Loucy (cell line): Measurements from ENCODE around the gene HEXIM1.

Source experiments
- H2AFZ ChIP-seq: fragments of 200-600 bp; sonication (generic); 2 replicates; pipeline ENCODE4 v1.6.0; 2016; ENCODE audit warnings: antibody characterized with exemption, mild to moderate bottlenecking, low read length, moderate library complexity
- H3F3A ChIP-seq: fragments of 200-600 bp; 2 replicates; pipeline ENCODE4 v1.6.0; 2016; ENCODE audit warnings: antibody characterized with exemption, low read depth, mild to moderate bottlenecking
- H3K27me3 ChIP-seq: fragments of 200-600 bp; sonication (generic); 2 replicates; pipeline ENCODE4 v1.6.1; 2014; ENCODE audit warnings: low read length, mild to moderate bottlenecking; ENCODE audit not compliant: insufficient read depth, poor library complexity, severe bottlenecking
- H3K36me3 ChIP-seq: fragments of 200-600 bp; sonication (generic); 2 replicates; pipeline ENCODE4 v1.6.1; 2016; ENCODE audit warnings: low read length; ENCODE audit not compliant: insufficient read depth
- H3K4me1 ChIP-seq: fragments of 200-600 bp; sonication (generic); 2 replicates; pipeline ENCODE4 v1.5.1; 2014; ENCODE audit warnings: low read length, mild to moderate bottlenecking; ENCODE audit not compliant: insufficient read depth, poor library complexity, severe bottlenecking
- H3K4me2 ChIP-seq: fragments of 200-600 bp; sonication (generic); 2 replicates; pipeline ENCODE4 v1.6.0; 2014; ENCODE audit warnings: antibody characterized with exemption, low read length, low read depth, mild to moderate bottlenecking; ENCODE audit not compliant: poor library complexity, severe bottlenecking
- H3K4me3 ChIP-seq: fragments of 200-600 bp; sonication (generic); 2 replicates; pipeline ENCODE4 v1.5.1; 2014; ENCODE audit warnings: low read length, mild to moderate bottlenecking, mixed read lengths; ENCODE audit not compliant: poor library complexity, severe bottlenecking
- H3K79me2 ChIP-seq: fragments of 200-600 bp; sonication (generic); 2 replicates; pipeline ENCODE4 v1.6.1; 2014; ENCODE audit warnings: low read length; ENCODE audit not compliant: insufficient read depth
- H3K9ac ChIP-seq: fragments of 200-600 bp; sonication (generic); 2 replicates; pipeline ENCODE4 v1.6.0; 2014; ENCODE audit warnings: mild to moderate bottlenecking, low read depth, low read length, moderate library complexity; ENCODE audit not compliant: poor library complexity, severe bottlenecking
- H3K9me2 ChIP-seq: fragments of 200-600 bp; sonication (generic); replicated peaks from 2 replicates; pipeline ENCODE4 v1.6.1; 2016; ENCODE audit warnings: low read depth, low read length, mixed read lengths
- H3K9me3 ChIP-seq: fragments of 200-600 bp; sonication (generic); 2 replicates; pipeline ENCODE4 v1.6.1; 2014; ENCODE audit warnings: mild to moderate bottlenecking, antibody characterized with exemption, low read length, low read depth; ENCODE audit not compliant: insufficient read depth
- H4K20me1 ChIP-seq: fragments of 200-600 bp; sonication (generic); 2 replicates; pipeline ENCODE4 v1.6.0; 2014; ENCODE audit warnings: antibody characterized with exemption, low read length, mild to moderate bottlenecking; ENCODE audit not compliant: insufficient read depth, poor library complexity, severe bottlenecking
- CTCF ChIP-seq: fragments of 200-600 bp; sonication (generic); conservative IDR thresholded peaks from 2 replicates; pipeline ENCODE4 v1.5.1; 2014; ENCODE audit warnings: mild to moderate bottlenecking, antibody characterized with exemption, low read length
- EZH2phosphoT487 ChIP-seq: fragments of 200-600 bp; IDR thresholded peaks from 2 replicates; pipeline ENCODE4 v1.6.1; 2018; ENCODE audit warnings: antibody characterized with exemption, mild to moderate bottlenecking, moderate library complexity, borderline replicate concordance

The HEXIM1 gene

GRCh38 chr17:45143767-45144198 is 4.5 kb upstream of the HEXIM1 start:
- H3K4me1 ChIP-seq: peaks cover 12% of the 10 kb centered on the region
- H4K20me1 ChIP-seq: peaks cover 4% of the 10 kb centered on the region
- no peak overlapping the region for H2AFZ ChIP-seq
- no peak overlapping the region for H3K4me3 ChIP-seq
- H3K9me3 ChIP-seq: no peaks in the 10 kb centered on the region
- H3K27me3 ChIP-seq: no peaks in the 10 kb centered on the region
- no peaks in the 10 kb centered on the region for H3K9me2 ChIP-seq
- H3K9ac ChIP-seq: peak overlapping the region; percentile 18
- peaks cover 14% of the 10 kb centered on the region for H3K79me2 ChIP-seq
- TF ChIP-seq CTCF: no peak
- TF ChIP-seq EZH2phosphoT487: no peak
- H3F3A ChIP-seq: no peaks in the 10 kb centered on the region
- H3K4me2 ChIP-seq: peak overlapping the region; percentile 24
- H3K36me3 ChIP-seq: no peaks in the 10 kb centered on the region

- Histone ChIP-seq H3K9me3 (no peaks in the 10 kb centered on the region), H3F3A (no peaks in the 10 kb centered on the region), H3K27me3 (no peaks in the 10 kb centered on the region), H3K4me2 (no peak overlapping the region), H3K4me3 (no peak overlapping the region), H3K79me2 (peaks cover 21% of the 10 kb centered on the region), H3K9me2 (no peaks in the 10 kb centered on the region), H3K36me3 (no peaks in the 10 kb centered on the region), H3K9ac (peak overlapping the region; percentile 18), H2AFZ (no peak overlapping the region), H3K4me1 (peaks cover 12% of the 10 kb centered on the region), H4K20me1 (peaks cover 9% of the 10 kb centered on the region)
- TF ChIP-seq EZH2phosphoT487: no peak
- no peak for TF ChIP-seq CTCF
These were observed 3.9 kb upstream of the HEXIM1 start for GRCh38 chr17:45144199-45145034.

GRCh38 chr17:45145035-45145389 is 3.3 kb upstream of the HEXIM1 start:
- Histone ChIP-seq H4K20me1 (peaks cover 15% of the 10 kb centered on the region), H3K4me1 (peaks cover 12% of the 10 kb centered on the region), H3K79me2 (peaks cover 27% of the 10 kb centered on the region), H3F3A (no peaks in the 10 kb centered on the region), H3K9ac (no peak overlapping the region), H2AFZ (no peak overlapping the region), H3K27me3 (no peaks in the 10 kb centered on the region), H3K9me3 (no peaks in the 10 kb centered on the region), H3K4me3 (no peak overlapping the region), H3K9me2 (no peaks in the 10 kb centered on the region), H3K36me3 (no peaks in the 10 kb centered on the region), H3K4me2 (no peak overlapping the region)
- no peak for TF ChIP-seq EZH2phosphoT487
- no peak for TF ChIP-seq CTCF
